SK-MEL-5 (cell line): ENCODE results near the gene RAD51. TPM values are rescaled to one million over a fixed set of nuclear protein-coding genes. Genes with fewer than 3 reads are reported as not detected.

ENCODE experiments used
- DNase-seq: peaks from one replicate; pipeline ENCODE4 v3.0.0-alpha.2; 2016; ENCODE audit warnings: low read depth, low spot score
- in situ Hi-C: cut with HindIII; loops from 2 replicates; pipeline ENCODE4 v1.10.0; 2016; ENCODE audit warnings: low sequenced_read_pairs, high pct_unique_total_duplicates, low pct_unique_long_range_greater_than_20kb
- total RNA-seq: library from RNA; depleted of rRNA; stranded (reverse); fragments of >200 nt; shearing (Covaris generic); gene quantifications from 2 replicates; pipeline ENCODE4 v1.2.3, GENCODE V29; 2014

RAD51 gene
- total RNA-seq, 1 experiment from 2014 or later = 7.0 TPM

- DNase-seq = no peak
- in situ Hi-C loops = no loop called here
Measured at GRCh38 chr15:40706121-40706520, 11.1 kb downstream of the RAD51 start.

DNA sequence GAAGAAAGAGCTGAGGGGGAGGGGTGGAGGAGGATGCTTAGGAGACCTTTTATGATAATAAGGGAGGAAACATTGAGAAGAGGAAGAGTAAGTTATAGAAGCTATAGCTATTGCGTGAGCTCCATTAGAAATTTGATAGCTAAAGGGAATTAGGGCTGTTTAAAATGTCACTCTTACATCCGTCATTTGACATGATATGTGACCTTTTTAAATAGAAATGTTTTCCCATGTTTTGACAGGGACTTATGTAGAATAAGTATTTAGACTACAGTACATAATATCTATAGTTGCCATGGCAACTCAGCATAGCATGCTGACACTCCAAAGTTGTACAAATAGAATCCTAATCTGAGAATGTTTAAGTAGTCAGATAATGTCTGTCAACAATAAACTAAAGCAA lies 19.2 kb downstream of the RAD51 start:
- in situ Hi-C loops = no loop called here
- DNase-seq = no peak

- in situ Hi-C loops = no loop called here
- DNase-seq = no peak
Measured at GRCh38 chr15:40716165-40716564, 21.2 kb downstream of the RAD51 start.

DNA sequence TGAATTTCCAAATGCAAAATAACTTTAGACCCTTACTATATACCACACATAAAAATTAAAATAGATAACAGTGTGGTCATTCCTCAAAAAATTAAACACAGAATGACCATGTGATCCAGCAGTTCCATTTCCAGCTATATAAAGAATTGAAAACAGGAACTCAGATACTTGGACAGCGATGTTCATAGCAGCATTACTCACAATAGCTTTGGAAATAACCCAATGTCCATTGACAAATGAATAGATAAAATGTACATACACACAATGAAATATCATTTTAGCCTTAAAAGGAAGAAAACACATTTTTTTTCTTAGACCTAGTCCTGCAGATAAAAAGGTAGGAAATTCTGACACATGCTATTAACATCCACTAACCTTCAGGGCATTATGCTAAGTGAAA lies 26.7 kb downstream of the RAD51 start:
- no peak for DNase-seq
- in situ Hi-C loops = no loop called here

- in situ Hi-C loops = no loop called here
Measured at GRCh38 chr15:40722354-40722753, 27.4 kb downstream of the RAD51 start.

DNA sequence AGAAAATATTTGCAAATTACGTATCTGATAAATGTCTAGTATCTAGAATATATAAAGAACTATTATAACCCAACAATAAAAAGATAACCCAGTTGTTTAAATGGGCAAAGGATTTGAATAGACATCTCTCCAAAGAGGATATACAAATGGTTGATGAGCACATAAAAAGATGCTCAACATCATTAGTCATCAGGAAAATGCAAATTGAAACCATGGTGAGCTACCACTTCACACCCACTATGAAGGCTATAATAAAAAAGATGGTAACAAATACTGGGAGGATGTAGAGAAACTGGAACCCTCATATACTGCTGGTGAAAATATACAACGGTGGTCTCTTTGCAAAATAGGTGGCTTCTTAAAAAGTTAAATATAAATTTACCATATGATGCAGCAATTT lies 28.0 kb downstream of the RAD51 start:
- DNase-seq = no peak
- in situ Hi-C loops = no loop called here

More at GRCh38 chr15:40722354-40722753, 27.4 kb downstream of the RAD51 start:
- DNase-seq = no peak

- DNase-seq = no peak
- in situ Hi-C loops = no loop called here
Measured at GRCh38 chr15:40723919-40724318, 28.9 kb downstream of the RAD51 start.

GRCh38 chr15:40731034-40731433 lies 36.1 kb downstream of the RAD51 start:
- no peak for DNase-seq

GRCh38 chr15:40736575-40736974 lies 41.6 kb downstream of the RAD51 start:
- in situ Hi-C loops = no loop called here
- DNase-seq = no peak

More at GRCh38 chr15:40731034-40731433, 36.1 kb downstream of the RAD51 start:
- in situ Hi-C loops = no loop called here

DNA sequence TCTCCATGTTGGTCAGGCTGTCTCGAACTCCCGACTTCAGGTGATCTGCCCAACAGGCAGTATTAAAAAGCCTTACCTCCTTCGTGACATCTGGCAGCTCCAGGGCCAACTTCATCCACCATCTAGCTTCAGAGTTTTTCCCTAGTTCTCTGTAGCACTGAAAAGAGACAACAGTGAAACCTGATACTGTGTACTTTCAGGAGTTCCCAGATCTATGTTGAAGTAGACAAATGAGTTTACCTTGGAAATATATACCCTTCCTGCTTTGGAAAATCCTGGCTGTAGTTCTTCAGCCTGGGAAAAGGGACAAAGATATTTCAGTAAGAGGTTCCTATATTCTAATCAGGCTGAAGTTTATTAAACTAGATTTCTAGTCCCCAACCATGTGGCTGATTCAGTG lies 42.1 kb downstream of the RAD51 start:
- in situ Hi-C loops = no loop called here
- DNase-seq = no peak

- no peak for DNase-seq
- in situ Hi-C loops = no loop called here
Measured at GRCh38 chr15:40739047-40739446, 44.1 kb downstream of the RAD51 start.

GRCh38 chr15:40739854-40740253 lies 44.9 kb downstream of the RAD51 start:
- no peak for DNase-seq
- in situ Hi-C loops = no loop called here

- in situ Hi-C loops = no loop called here
- no peak for DNase-seq
Measured at GRCh38 chr15:40743485-40743901, 48.5 kb downstream of the RAD51 start.

DNA sequence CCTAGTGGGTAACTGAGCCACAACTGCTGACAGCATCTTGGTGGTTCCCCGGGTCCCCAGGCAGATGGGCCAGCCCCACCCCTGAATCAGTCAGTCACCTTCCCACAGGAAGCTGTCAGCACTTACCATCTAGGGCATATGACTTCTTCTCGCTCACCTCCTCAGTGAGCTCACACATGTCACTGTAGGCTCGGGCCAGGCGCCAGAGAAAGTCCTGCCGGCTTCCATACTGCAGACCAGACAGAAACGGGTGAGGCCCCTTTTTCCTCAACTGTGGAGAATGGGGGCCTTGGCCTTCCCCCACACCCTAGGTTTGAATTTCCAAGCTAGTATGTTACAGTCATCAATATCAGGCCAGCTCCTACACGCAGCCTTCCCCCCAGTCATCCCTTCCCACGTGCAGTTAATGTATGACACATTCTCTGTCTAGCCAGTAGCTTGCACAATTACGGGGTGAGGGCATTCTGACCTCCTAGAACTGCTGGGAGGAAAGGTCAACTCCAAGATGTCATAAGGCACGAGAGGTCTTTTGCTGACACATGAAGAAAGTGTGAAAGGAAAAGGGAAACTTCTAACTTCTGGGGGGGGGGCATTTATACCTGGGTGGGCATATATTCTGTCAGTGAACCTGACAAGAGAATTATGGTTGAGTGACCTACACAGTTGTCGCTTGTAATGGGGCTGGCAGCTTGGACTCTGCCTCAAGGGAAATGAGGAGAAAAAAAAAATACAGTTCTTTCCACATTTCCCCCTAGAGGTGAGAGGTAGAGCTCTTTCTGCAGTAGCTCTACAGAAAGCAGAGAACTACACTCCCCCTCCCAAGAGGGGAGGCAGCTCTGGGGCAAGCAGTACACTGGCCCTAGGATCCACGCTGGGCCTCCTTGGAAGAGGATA lies 49.2 kb downstream of the RAD51 start:
- DNase-seq = no peak
- in situ Hi-C loops = no loop called here

- no peak for DNase-seq
- in situ Hi-C loops = no loop called here
Measured at GRCh38 chr15:40744815-40745152, 49.8 kb downstream of the RAD51 start.

- DNase-seq = no peak
- in situ Hi-C loops = no loop called here
Measured at GRCh38 chr15:40746916-40747418, 52.0 kb downstream of the RAD51 start.

DNA sequence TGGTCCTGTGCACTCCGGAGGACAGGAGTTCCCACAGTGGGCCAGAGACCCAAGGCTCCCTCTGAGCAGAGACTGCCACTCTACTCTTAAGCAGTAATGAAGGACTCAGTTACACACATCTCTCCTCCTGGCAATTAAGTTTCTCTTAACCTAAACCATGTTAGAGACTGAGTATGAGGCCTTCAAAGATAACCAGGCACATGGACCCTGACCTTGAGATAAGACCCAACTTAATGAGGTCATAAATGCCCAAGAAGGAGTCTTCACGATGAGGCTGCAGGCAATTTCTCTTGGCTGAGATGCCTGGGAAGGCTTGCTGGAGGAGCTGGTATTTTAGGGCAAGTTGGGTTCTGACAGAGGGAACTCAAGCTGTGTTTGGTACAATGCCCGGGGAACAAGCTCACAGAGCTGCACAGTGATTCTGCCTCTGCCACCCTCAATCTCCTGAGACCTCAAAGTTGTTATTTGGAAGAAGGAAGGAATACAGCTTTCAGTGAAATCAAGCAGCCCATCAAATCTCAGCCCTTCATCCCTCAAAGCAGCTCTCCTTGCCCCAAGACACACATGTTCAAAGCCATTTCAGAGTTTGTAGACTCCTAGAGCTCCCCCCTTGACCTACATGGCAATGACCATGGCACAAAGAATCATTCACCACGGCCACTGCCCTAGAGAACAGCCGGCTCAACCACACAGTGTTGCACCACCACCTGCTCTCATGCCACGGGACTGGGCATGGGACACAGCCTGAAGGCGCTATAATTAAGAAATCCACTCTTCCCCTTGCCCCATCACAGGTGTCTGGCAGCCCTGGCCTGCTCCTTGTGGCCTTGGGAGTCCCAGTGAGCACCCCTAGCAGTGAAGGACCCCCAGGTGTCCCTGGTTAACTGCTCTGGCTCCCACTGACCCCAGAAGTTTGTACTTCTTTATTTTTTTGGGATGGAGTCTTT lies 53.0 kb downstream of the RAD51 start:
- in situ Hi-C loops = no loop called here
- peak; percentile 63 for DNase-seq

GRCh38 chr15:40749151-40749630 lies 54.2 kb downstream of the RAD51 start:
- no peak for DNase-seq
- in situ Hi-C loops = no loop called here
